Omental fat pad (tissue), 4 donors: ENCODE data around the gene EVPL. TPM values are rescaled to one million over a fixed set of nuclear protein-coding genes. Genes with fewer than 3 reads are reported as not detected.

ENCODE experiments used
- ATAC-seq: fragments of 150-250 bp; one replicate; pipeline ENCODE4 v1.9.1; 2016; ENCODE audit warnings: mild to moderate bottlenecking, moderate library complexity; ENCODE audit not compliant: low FRiP score
- DNase-seq: peaks from one replicate; pipeline ENCODE4 v3.0.0-alpha.2; 2019; ENCODE audit warnings: low spot score
- CTCF ChIP-seq, 3 donors: fragments of 450-650 bp; IDR thresholded peaks; one replicate each; pipeline ENCODE4 v1.5.1; 2016 to 2017; ENCODE audit warnings: antibody characterized with exemption in 3 of 3, mild to moderate bottlenecking in 3 of 3, moderate library complexity in 2 of 3
- total RNA-seq, 4 donors: library from RNA; depleted of rRNA; stranded (reverse); fragments of >200 nt; gene quantifications; one replicate each; pipeline ENCODE4 v1.1.0, GENCODE V29; 2016

Gene EVPL
- total RNA-seq, 4 donors from 2014 or later, result 0.47 to 3.7 (median 1.4) TPM

- ATAC-seq, result no peak
- no peak for DNase-seq
- TF ChIP-seq CTCF (IDR thresholded peaks at IDR 0.05), result no peak
Observed at GRCh38 chr17:76009447-76009846, 17.7 kb downstream of the EVPL start.

- TF ChIP-seq CTCF (IDR thresholded peaks at IDR 0.05), result no peak
- no peak for DNase-seq
- no peak for ATAC-seq
Observed at GRCh38 chr17:76008630-76009425, 18.3 kb downstream of the EVPL start.

- DNase-seq (no peak), ATAC-seq (no peak)
- no peak for TF ChIP-seq CTCF (IDR thresholded peaks at IDR 0.05)
Observed at GRCh38 chr17:76008208-76008607, 18.9 kb downstream of the EVPL start.

GRCh38 chr17:76007850-76008165 lies 19.3 kb downstream of the EVPL start:
- TF ChIP-seq CTCF (IDR thresholded peaks at IDR 0.05), result no peak
- DNase-seq (no peak), ATAC-seq (no peak)

GRCh38 chr17:76007131-76007849 lies 19.8 kb downstream of the EVPL start:
- ATAC-seq, result no peak
- DNase-seq, result no peak
- TF ChIP-seq CTCF (IDR thresholded peaks at IDR 0.05), result no peak

GRCh38 chr17:76005263-76006149 lies 21.6 kb downstream of the EVPL start:
- TF ChIP-seq CTCF (IDR thresholded peaks at IDR 0.05), result peak in 2 of 3 donors; percentile 33 to 88
- ATAC-seq, result peak; percentile 10
- DNase-seq, result peak; percentile 91
